NCI-H2107 treated with DMSO at 0.1 percent for 48 hours (cell line): ENCODE measurements around the gene IRF2.

Source experiments
- DNase-seq: peaks from one replicate; lab custom pipeline; 2025; ENCODE audit not compliant: unreplicated experiment; lab: John Stamatoyannopoulos, UW

Gene IRF2

DNA sequence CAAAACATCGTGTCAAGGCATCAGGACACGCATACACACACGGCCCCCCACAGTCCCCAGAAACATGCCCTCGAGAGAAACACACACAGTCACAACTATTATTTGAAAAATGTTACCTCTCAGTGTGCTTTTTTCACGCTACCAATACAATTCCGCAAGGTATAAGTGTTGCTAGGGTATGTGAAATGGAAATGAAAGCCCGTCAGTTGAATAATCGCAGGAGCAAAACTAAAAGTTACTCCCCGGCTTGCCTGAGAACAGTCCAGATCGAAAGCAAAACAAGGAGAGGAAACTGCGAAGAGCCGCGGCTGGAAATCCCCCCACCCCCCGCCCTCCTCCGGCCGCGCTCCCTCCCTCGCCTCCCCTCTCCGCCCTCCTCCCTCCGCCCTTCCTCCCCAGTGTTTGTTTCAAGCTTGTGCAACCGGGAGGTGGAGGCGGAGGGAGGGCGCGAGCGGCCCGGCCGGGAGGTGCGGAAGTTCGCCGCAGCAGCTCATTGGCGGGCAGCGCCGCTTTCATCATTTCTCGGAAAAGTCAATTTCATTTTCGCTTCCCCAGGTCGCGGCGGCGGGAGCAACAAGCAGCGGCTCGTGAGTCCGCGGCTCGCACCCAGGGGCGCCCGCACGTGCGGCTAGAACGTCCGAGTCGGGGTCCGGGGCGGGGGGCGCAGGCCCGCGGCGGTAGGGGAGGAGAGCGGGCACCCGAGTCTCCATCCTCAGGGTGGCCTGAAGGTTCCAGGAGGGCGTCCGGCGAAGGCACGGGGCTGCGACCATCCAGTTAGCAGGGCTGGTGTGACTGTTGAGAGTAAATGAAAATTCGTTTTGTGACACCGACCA, at the start of gene IRF2:
IRF2 (minus strand) TSS at position 288 of the 833 bp plus-strand sequence. CDS start 45,486 bp downstream, outside the sequence.
- peak; percentile 78 for DNase-seq

DNA sequence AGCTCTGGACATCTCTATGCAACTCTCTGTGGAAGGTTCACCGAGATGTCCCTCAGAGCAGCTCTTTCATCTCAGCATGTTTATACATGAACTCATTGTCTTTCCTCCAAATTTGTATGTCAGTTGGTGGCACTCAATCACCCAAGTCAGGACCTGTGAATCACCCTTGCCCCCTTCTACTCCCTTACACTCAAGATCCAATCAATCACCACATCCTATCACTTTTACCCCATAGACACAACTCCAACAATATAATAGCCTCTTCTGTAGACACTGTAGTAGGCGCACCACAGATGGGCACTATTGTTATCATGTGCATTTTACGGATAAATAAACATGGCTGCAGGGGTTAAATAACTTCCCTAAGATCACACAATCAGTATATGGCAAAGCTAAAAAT, 41.3 kb upstream of the IRF2 start:
- no peak for DNase-seq

DNA sequence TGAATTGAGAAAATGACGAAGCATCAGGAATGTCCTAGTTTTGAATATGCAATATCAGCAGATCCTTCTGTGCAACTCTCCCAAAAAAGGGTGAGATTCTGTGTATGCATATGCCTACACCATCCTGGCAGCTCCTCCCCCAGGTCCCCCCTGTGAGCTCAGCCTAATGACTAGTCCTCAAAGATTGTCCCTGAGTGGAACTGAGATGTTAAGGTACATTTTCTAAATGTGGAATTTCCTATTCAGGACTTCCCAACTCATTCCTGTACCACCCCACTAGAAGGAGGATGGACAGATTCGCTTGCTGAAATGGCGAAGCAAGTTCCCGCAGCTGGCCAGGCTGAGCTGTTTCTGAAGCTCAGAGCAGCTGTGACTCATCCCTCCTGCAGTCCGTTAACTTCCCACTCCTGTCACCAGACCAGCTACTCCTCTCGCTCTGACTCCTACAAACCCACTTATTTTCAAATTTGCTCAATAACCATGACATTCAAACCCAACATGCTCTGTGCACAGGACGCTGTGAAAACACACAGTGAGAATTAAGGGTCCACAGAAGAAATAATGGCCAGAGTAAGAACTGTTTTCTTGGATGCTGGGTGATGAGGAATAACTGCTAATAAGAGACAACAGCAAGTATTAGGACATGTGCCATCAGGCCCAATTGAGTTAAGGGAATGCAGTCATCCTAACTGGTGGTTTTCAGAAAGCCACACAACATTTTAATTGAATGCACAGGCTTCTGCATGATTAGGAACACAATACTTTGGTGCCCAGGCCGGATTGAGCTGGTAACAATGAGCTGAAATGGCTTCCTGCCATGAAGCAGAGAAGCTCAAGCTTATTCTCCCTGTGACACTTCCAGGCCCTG, 40.0 kb upstream of the IRF2 start:
- no peak for DNase-seq

DNA sequence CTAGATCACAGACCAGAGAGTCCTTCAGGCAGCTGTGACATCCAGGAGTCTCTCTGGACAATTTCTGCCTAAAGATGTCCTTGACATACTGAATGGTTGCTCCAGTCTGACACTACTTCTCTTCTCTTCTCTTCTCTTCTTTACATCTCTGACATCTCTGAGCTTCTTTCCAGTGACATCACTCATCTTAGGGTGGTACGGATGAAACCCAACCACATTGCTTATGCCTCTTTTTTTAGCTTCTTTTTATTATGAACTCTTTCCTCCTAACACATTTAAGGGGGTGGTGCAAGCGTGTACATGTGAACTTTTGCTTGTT, 39.4 kb upstream of the IRF2 start:
- no peak for DNase-seq

DNA sequence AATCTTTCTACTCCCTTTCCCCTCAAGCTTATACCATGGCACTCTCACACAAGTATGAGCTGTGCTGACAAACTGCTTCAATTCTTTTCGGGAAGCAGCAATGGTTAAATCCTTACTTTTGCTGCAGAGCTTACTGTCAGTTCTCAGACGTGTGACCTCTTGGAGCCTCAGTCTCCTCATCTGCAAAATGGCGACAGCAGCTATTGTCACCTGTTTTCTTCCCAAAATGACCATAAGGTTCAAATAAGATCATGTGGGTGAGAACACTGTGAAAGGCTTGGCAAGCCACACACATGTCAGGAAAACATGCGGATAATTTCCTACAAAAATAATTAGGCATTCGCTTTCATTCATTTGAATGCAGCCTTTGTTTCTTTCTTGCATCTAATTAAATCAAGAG, 36.8 kb upstream of the IRF2 start:
- DNase-seq, result no peak

DNA sequence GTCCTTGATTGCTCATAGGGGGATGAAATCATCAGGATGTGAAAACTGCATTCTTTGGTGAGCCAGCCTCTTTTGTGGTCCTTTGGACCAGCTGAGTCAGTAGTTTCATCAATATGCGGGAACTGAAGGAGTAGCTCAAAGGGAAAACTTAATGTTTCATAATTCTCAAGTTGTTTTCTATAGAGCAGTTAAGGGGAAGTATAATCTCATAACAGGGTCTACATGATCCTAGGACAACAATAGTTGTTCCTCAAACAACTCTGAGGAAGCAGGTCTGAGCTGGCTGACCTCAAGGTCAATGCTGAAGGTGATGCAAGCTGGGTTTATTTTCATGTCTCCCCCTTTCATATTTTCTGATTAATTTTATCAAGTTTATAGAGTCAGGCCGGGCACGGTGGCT, 36.1 kb upstream of the IRF2 start:
- DNase-seq, result no peak

DNA sequence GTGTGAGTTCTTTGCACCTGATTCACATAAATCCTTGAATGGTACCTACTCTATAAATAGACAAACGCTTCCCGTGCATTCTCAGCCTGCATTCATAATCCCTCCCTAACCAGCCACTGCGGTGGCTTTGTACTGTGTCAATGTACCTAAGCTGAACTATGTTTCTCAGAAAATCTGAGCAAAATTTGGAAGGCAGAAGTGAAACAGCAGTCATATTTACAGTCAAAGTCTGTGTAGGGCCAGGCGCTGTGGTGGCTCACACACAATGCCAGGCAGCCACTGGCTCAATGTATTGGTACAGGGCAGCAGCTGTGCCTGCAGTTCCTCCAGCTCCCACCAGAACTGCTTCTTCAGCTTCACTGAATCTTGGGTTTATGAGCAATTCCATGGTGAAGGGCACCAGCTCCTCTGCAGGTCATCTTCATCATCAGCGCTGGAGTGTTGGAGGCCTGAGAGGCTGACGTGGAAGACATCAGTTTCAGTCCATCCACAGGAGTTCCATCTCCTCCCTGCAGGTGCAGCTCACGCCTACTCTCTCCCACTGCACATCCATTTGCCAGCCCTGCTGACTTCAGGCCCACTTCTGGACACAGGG, 32.3 kb upstream of the IRF2 start:
- DNase-seq, result no peak

DNA sequence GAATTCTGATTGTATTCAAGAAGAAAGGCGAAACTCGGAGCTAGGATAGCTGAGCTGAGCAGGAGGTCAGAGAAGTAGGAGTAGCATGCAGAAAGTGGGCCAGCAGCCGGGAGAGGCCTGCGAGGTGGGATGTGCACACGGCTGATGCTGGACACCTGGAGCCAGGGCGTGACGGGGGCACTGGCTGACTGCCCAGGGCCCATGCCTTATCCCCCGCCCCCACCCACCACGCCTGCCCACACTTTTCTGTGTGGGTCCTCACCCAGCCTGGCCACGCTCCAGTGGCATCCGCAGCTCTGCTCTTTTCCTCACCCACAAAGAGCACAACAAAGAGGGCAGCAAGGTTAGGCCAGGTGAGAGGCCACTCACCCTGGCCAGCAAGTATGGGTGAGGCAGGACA, 30.0 kb upstream of the IRF2 start:
- DNase-seq, result no peak

DNA sequence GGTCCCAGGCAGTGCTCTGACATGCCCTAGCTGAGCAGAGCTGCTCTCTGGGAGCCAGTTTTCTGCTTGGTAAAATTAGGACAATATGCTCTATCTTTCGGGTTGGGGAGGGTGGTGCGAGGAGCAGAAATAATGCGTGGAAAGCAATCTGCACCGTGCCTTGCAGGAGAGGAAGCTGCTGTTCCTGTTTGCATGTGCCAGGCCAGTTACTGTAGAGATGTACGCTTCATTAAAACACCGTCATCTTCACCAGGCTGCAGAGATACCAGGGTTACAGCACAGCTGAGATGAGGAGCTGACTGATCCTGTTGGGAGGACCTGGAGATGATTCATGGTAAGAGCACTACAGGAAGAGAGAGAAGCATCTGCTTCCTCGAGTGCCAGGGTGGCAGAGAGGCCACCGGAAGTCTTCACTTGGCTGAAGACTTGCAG, 29.5 kb upstream of the IRF2 start:
- DNase-seq, result no peak

DNA sequence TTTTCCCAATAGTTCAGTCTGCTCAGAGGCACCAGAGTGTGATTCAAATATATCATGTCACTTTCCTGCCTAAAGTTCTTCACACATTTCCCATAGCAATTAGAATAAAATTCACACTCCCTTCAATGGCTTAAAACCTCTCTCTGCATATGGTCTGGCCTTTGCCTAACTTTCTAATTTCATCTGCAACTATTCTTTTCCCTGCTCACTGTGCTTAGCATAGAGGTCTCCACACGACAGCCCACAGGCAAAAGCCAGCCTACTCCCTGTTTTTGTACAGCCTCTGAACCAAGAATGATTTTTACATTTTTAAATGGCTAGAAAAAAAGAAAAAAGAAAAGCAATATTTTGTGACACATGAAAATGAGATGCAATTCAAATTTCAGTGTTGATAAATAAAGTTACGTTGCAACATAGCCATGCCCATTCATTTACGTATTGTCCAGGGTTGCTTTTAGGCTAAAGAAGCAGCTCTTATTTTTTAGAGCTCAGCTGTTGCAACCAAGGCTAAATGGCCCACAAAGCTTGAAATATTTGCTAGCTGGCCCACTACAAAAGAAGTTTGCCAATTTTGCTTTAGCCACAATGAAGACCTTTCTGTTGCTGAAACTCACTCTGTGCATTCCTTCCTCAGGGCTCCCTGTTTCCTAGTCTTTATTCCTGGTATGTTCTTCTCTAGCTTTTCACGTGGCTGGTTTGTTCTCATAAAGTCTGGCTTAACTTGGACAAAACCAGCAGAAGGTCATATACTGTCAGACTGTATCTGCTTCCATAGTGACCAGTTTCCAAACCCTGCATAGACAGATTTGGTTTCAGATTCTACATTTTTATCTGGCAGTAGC, 26.6 kb upstream of the IRF2 start:
- DNase-seq, result no peak

DNA sequence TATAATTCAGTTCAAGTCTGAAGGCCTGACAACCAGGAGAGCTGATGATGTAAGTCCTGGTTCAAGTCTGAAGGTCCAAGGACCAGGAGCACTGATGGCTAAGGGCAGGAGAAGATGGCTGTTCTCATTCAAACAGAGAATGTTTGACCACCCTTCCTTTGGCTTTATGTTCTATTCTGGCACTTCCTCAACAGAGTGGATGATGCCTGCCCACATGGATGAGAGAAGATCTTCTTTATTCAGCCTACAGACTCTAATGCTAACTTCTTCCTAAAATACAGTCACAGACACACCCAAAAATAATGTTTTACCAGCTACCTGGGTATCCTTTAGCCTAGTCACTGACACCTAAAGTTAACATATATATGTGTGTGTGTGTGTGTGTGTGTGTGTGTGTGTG, 25.6 kb upstream of the IRF2 start:
- DNase-seq, result no peak

DNA sequence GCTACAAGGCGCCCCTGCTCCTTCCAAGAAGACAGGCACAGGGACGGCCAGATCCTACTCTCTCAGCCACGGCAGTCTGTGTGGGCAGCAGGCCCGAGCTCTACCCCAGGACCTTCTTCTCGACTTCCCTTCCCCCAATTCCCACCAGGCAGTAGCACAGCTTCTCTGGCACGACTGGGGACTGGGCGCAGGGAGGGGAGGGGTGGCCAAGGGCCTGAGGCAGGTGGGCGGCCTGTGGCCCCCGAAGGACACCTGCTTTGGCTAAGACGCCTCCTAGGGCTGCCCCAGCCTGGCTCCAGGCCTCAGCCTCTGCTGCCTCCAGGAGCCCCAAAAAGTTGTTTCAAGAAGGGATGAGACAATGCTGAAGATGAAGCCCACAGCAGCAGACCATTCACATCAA, 24.2 kb upstream of the IRF2 start:
- no peak for DNase-seq

DNA sequence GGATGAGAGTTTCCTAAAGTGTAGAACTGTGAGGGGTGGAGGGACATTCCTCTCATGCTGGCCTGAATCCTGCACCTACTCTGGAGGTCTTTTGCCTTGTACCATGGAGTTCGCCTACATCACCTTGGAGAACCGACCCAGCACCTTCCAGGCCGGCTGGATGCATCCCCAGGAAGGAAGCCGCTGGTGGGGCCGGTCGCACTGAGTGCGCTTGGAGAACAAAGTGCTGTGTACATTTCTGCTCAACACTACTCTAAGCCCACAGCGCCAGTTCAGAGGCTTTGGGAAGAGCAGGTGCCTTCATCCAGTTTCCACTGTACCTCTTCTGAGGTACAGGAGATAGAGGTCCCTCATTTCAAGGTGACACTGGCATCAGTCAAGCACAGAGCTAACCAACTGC, 15.4 kb upstream of the IRF2 start:
- DNase-seq, result no peak

DNA sequence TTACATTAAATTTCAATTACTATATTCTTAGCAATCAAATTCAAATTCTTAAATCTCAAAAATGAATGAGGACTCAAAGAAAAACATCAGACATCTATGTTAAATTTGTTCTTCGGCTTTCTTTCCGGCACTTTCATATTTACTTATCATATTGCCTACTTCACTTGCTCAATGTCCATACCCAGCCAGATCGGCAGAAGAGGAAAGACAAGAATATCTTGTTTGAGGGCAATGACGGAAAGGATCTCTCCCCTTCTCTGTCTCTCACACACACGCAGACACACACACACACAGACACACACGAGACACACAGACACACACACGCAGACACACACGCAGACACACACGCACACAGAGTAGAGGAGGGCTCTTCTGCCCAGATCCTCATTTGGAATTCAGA, 13.2 kb upstream of the IRF2 start:
- DNase-seq, result no peak

DNA sequence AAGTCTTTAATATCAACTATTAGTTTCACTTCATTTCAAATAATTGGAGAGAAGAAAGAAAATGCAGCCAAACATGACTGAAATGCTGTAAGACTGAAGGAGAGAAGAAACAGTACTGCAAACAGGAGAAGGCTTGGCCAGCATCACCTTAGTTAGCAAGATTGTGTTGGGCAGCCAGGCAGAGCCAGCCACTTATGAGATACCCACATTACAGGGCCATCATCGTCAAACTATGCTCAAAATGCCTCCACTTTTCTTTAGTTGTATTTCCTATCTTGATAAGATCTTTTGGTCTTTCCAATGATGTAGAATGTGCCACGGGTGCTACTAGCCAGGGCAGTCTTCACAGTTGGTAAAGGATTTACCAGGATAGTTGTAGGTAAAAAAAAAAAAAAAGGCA, 10.9 kb upstream of the IRF2 start:
- no peak for DNase-seq

DNA sequence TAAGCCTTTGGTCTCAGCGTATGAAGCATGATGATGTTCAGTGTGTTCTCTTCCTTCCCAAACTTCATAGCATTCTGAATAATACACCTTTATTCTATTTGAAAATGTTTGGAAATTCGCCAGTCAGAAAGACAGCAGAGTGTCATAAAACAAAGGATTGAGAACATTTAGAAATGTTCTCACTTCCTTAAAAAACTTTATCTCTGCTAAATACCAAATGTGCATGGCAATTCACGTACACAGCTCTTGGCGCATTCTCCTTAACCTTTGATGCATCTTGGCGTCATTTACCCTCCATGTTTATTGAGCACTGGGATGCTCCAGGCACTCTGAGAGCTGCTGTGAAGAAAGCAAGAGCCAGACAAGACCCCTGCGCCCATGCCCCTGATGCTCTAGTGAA, 7.2 kb upstream of the IRF2 start:
- DNase-seq, result no peak

DNA sequence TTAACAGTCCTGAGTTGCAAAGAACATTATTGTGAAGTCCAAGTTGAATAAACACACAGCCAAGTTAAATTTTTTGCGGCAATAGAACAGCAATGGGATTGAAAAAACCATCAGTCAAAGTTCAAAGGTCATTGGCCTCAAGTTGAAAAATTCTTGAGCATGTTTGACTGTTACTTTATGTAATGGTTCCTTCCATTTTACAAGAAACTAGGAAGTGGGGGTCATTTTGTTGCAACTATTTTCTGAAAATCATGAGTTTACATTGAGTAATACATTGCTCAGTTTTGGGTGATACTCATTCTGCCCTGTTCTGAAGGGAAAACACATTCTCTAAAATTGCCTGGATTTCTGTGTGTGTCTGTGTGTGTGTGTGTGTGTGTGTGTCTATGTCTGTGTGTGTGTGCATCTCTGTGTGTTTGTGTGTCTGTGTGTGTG, 5.2 kb upstream of the IRF2 start:
- no peak for DNase-seq

DNA sequence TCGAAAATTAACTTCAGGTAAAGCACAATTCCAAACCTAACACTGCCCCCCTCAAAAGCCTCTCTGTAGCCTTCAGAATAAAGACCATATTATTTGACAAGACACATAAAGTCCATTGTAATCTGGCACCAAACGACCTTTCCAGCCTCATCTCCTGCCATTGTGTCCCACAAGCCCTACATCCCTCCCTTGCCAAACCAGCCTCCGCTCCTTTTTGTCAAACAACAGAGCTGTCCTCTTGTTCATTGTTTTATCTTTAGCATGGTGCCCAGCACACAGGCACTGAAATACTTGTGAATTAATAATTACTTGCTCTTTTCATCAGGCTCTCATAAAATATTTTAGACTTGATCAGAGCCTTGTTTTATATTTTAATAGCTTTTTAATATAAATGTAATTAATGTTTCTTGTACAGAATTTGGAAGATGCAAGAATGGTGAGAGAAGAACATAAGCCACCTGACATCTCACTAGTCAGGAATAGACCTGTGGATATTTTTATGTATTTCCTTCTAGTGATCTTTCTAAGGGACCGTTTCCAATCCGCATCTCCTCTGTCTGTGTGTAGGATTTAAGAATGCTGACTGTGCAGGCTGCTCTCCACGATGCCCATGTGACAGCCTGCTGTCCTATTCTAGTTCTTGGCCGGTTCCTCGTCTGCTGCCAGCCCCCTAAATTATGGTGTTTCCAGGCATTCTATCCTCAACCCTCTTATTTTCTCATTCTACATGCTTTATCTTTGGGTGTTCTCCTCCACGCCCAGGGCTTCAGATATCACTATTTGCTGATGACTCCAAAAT, 3.0 kb upstream of the IRF2 start:
- DNase-seq, result no peak

DNA sequence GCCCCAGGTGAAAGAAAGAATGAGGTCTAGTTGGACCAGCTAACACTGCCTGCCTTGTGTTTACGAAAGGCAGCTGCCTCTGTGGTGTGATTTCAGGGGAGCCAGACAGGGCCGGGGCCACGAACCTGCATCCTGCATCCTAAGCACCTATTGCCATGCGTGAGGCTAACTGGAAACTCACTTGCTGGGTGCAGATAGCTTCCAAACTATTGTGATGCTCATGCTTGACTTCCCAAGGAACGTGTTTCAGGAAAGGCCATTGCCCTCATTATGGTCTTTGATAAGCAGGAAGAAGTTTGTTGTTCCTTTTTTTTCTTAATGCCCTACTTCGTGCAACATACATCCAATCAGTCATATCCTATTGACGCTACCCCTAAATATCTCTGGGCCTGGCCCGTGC, 2.3 kb upstream of the IRF2 start:
- no peak for DNase-seq

DNA sequence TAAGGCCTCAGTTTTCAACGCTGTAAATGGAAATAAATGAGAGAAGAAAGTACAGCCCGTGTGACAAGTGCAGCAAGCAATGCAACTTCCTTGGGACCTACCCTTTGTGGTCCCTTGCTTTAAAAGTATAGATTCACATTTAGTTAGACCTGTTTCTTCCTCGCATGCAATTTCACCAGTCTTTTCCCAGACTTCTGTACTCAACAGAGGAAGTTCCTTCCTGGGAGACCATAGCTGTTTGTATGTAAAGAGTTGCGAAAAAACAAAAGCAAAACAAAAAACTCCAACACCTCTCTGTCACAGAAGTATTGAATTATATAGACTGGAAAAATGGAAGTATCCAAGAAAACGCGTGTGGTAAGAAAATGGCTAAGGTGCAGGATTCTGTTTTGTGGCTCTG, 1.1 kb upstream of the IRF2 start:
- DNase-seq, result no peak
